Measurements from ENCODE around the gene CREB1.

GRCh38 chr2:207491956-207492355, 37.8 kb upstream of the CREB1 start:
- no peak for TF ChIP-seq YY1 (IDR thresholded peaks at IDR 0.05; ENCODE audit: borderline replicate concordance in 1 of 3, control insufficient read depth in 1 of 3, extremely low read depth in 1 of 3, insufficient read depth in 3 of 3, insufficient read length in 1 of 3, insufficient replicate concordance in 2 of 3, low read depth in 1 of 3, low read length in 2 of 3)
- TF ChIP-seq ESRRA (IDR thresholded peaks at IDR 0.05; ENCODE audit: borderline replicate concordance, low read depth) = no peak
- TF ChIP-seq ZFP36 (IDR thresholded peaks at IDR 0.05; ENCODE audit: low read depth, low read length, partially characterized antibody) = no peak
- TF ChIP-seq RCOR1 (IDR thresholded peaks at IDR 0.05; ENCODE audit: borderline replicate concordance in 1 of 2, low read depth in 2 of 2, low read length in 2 of 2) = no peak
- TF ChIP-seq POLR2AphosphoS5 (IDR thresholded peaks at IDR 0.05; ENCODE audit: control insufficient read depth, insufficient read depth, low read depth, low read length) = no peak
- no peak for TF ChIP-seq SPI1 (IDR thresholded peaks at IDR 0.05; ENCODE audit: borderline replicate concordance, low read depth, low read length)
- TF ChIP-seq BHLHE40 (IDR thresholded peaks at IDR 0.05; ENCODE audit: low read length) = 0 out of 2 replicates have a peak, but pooled peaks have one; percentile 46
- no peak for TF ChIP-seq ZSCAN32 (CRISPR knock-in tag; IDR thresholded peaks at IDR 0.05)
- TF ChIP-seq BRD4 (IDR thresholded peaks at IDR 0.05) = no peak
- no peak for TF ChIP-seq MTA1 (IDR thresholded peaks at IDR 0.05; ENCODE audit: borderline replicate concordance)
- TF ChIP-seq CTCF (IDR thresholded peaks at IDR 0.05 in 2 of 3, conservative IDR thresholded peaks at IDR 0.05 in 1 of 3; ENCODE audit: insufficient read depth in 2 of 3, low read depth in 1 of 3, low read length in 3 of 3) = no peak
- TF ChIP-seq TSHZ1 (CRISPR knock-in tag; IDR thresholded peaks at IDR 0.05) = no peak
- no peak for TF ChIP-seq TAF1 (IDR thresholded peaks at IDR 0.05; ENCODE audit: control insufficient read depth, extremely low read depth, insufficient read depth, low read length, severe bottlenecking)
- TF ChIP-seq U2AF1 (optimal IDR thresholded peaks at IDR 0.05; ENCODE audit: low read depth, low read length) = no peak

Data from K562 (cell line).